ENCODE results near the gene HNRNPA1. TPM values are rescaled to one million over a fixed set of nuclear protein-coding genes. Genes with fewer than 3 reads are reported as not detected.

HNRNPA1 gene
- total RNA-seq, 2 experiments from 2014 or later: 713 to 2,128 TPM

GRCh38 chr12:54258201-54258681 lies 22.3 kb upstream of the HNRNPA1 start:
- peaks cover 72% of the 10 kb centered on the region for H3K79me2 ChIP-seq (ENCODE audit: insufficient read depth, low read depth, low read length)
- TF ChIP-seq, protein P1, sequence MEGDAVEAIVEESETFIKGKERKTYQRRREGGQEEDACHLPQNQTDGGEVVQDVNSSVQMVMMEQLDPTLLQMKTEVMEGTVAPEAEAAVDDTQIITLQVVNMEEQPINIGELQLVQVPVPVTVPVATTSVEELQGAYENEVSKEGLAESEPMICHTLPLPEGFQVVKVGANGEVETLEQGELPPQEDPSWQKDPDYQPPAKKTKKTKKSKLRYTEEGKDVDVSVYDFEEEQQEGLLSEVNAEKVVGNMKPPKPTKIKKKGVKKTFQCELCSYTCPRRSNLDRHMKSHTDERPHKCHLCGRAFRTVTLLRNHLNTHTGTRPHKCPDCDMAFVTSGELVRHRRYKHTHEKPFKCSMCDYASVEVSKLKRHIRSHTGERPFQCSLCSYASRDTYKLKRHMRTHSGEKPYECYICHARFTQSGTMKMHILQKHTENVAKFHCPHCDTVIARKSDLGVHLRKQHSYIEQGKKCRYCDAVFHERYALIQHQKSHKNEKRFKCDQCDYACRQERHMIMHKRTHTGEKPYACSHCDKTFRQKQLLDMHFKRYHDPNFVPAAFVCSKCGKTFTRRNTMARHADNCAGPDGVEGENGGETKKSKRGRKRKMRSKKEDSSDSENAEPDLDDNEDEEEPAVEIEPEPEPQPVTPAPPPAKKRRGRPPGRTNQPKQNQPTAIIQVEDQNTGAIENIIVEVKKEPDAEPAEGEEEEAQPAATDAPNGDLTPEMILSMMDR (conservative IDR thresholded peaks at IDR 0.05; ENCODE audit: low read length): no peak
- TF ChIP-seq EZH2phosphoT487 (IDR thresholded peaks at IDR 0.05; ENCODE audit: borderline replicate concordance, low read depth, low read length): no peak
- H3K9me3 ChIP-seq (ENCODE audit: low read length): no peaks in the 10 kb centered on the region
- H3K4me2 ChIP-seq (ENCODE audit: low read length): peak overlapping the region; percentile 92
- no peak for DNase-seq (ENCODE audit: low spot score)
- intact Hi-C loops (cut with micrococcal nuclease; ENCODE audit: unreplicated experiment): no loop called here
- H2AFZ ChIP-seq (ENCODE audit: low read length): no peak overlapping the region
- no TSS peak for BruUV-seq (replicated peaks)
- peak overlapping the region; percentile 65 for H3K4me3 ChIP-seq (ENCODE audit: low read depth, low read length, poor library complexity, severe bottlenecking)
- ChIA-PET POLR2A (interaction anchor here (0.5 to 3.7 kb wide), 6 partner anchors 15 to 219 kb away, joined by 3 to 24 read pairs (median 5); partner anchors contain the start of genes CBX5 and HNRNPA1), CTCF (ENCODE audit: unreplicated experiment) (interaction anchor here (1.0 kb wide), 1 partner anchor 35 kb away, joined by 3 read pairs; no protein-coding TSS in a partner anchor)
- peaks cover 53% of the 10 kb centered on the region for H3K4me1 ChIP-seq (ENCODE audit: insufficient read depth, low read length, poor library complexity, severe bottlenecking)
- peak overlapping the region; percentile 73 for H3K27ac ChIP-seq (ENCODE audit: low read depth, low read length, poor library complexity, severe bottlenecking)
- H3K36me3 ChIP-seq (ENCODE audit: insufficient read depth, low read length): peaks cover 54% of the 10 kb centered on the region
- no peaks in the 10 kb centered on the region for H3K9me2 ChIP-seq (ENCODE audit: insufficient read depth, low read length)
- H4K20me1 ChIP-seq (ENCODE audit: insufficient read depth, low read length): no peaks in the 10 kb centered on the region

DNA sequence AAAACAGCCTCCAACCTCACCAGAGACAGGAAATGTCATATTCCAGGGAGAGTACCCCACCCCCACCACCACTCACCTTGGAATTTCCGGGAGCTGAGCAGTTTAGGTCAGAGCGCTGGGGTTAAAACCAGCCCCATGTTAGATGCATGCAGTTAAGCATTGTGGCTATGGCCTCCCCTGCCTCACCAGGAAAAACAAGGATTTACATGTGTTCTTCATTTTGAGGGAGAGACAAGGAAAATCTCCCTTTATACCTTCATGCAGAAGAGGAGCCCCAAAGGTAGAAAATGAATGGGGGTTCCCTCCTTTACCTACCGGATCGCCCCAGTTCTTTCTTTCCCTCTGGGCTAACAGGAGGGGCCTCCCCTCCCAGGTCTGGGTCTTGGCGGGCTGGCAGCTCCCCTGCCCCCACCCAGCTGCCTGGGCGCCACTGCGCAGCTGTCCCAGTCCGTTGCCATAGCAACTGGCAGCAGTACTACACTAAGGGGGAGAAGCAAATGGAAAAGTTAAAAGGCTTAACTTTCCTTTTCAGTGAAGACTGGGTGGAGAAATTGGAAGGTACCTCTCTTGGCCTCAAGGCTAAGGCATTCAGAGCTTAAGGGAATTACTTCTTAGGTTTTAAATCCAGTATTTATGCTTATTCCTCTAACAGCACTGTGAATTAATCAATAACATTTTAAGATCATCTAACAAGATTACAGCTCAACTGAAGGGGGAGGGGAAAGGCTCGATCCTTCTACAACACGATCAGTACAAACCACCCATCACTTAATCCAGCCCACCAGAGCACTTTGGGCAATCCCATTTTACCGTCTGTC lies 21.1 kb upstream of the HNRNPA1 start:
- Histone ChIP-seq H3K27ac (ENCODE audit: low read depth, low read length, poor library complexity, severe bottlenecking) (peak overlapping the region; percentile 73), H2AFZ (ENCODE audit: low read length) (0 out of 2 replicates have a peak overlapping the region, but pooled peaks have one; percentile 11), H3K4me2 (ENCODE audit: low read length) (peak overlapping the region; percentile 92), H4K20me1 (ENCODE audit: insufficient read depth, low read length) (no peaks in the 10 kb centered on the region), H3K4me3 (ENCODE audit: low read depth, low read length, poor library complexity, severe bottlenecking) (peak overlapping the region; percentile 65), H3K9me2 (ENCODE audit: insufficient read depth, low read length) (no peaks in the 10 kb centered on the region), H3K79me2 (ENCODE audit: insufficient read depth, low read depth, low read length) (peaks cover 71% of the 10 kb centered on the region), H3K36me3 (ENCODE audit: insufficient read depth, low read length) (peaks cover 42% of the 10 kb centered on the region), H3K4me1 (ENCODE audit: insufficient read depth, low read length, poor library complexity, severe bottlenecking) (peaks cover 53% of the 10 kb centered on the region), H3K9me3 (ENCODE audit: low read length) (no peaks in the 10 kb centered on the region)
- DNase-seq (ENCODE audit: low spot score): peak; percentile 92
- intact Hi-C loops (cut with micrococcal nuclease; ENCODE audit: unreplicated experiment): loop anchor here (1.0 kb wide), 1 partner anchor 21 kb away; the partner anchor contains the start of genes CBX5 and HNRNPA1
- ChIA-PET CTCF (ENCODE audit: unreplicated experiment) (interaction anchor here (1.0 kb wide), 1 partner anchor 34 kb away, joined by 3 read pairs; no protein-coding TSS in a partner anchor), POLR2A (interaction anchor here (0.6 to 3.7 kb wide), 6 partner anchors 8 to 37 kb away, joined by 4 to 24 read pairs (median 4); partner anchors contain the start of genes CBX5 and HNRNPA1)
- BruUV-seq (replicated peaks): no TSS peak
- TF ChIP-seq, protein P1 (conservative IDR thresholded peaks at IDR 0.05; ENCODE audit: low read length): no peak
- no peak for TF ChIP-seq EZH2phosphoT487 (IDR thresholded peaks at IDR 0.05; ENCODE audit: borderline replicate concordance, low read depth, low read length)

All from OCI-LY7 (cell line).